IMR-90 (cell line): ENCODE measurements around the gene AXDND1. TPM values are rescaled to one million over a fixed set of nuclear protein-coding genes. Genes with fewer than 3 reads are reported as not detected.

Source experiments
- ATAC-seq: fragments of 200-7000 bp; cut with Tn5 transposase; 2 replicates; pipeline ENCODE4 v1.9.1; 2020; ENCODE audit warnings: low read depth, mild to moderate bottlenecking, moderate library complexity
- BruUV-seq: library from RNA; stranded (reverse); fragments of 400-500 nt; replicated peaks from 2 replicates; lab custom pipeline; 2021; lab: Mats Ljungman, UMichigan
- CTCF ChIA-PET: fragments of 300-600 bp; formaldehyde crosslinking; extraction: SDS; loops from one replicate; lab custom pipeline; 2021; ENCODE audit warnings: antibody characterized with exemption; lab: Yijun Ruan, JAX
- POLR2A ChIA-PET: fragments of 300-600 bp; sonication (Branson Sonifier 250); formaldehyde crosslinking; loops from one replicate; lab custom pipeline; 2022; ENCODE audit warnings: antibody characterized with exemption; ENCODE audit not compliant: unreplicated experiment; lab: Charles Lee
- DNase-seq: peaks from one replicate; pipeline ENCODE4 v3.0.0; 2013
- H2AFZ ChIP-seq: replicated peaks from 2 replicates; pipeline ENCODE3; 2013; ENCODE audit warnings: low read length, mild to moderate bottlenecking; ENCODE audit not compliant: poor library complexity
- H2AK5ac ChIP-seq: 2 replicates; pipeline ENCODE4 v1.6.1; 2013; ENCODE audit warnings: low read depth, low read length, inconsistent platforms
- H2AK9ac ChIP-seq: replicated peaks from 2 replicates; pipeline ENCODE3; 2013; ENCODE audit warnings: mild to moderate bottlenecking, low read depth, low read length, moderate library complexity; ENCODE audit not compliant: poor library complexity
- H2BK120ac ChIP-seq: 2 replicates; pipeline ENCODE4 v1.6.1; 2013; ENCODE audit warnings: low read depth, low read length, inconsistent platforms
- H2BK15ac ChIP-seq: 3 replicates; pipeline ENCODE4 v1.6.1; 2013; ENCODE audit warnings: low read depth, low read length, inconsistent platforms
- H2BK20ac ChIP-seq: 2 replicates; pipeline ENCODE4 v1.6.1; 2013; ENCODE audit warnings: low read depth, mild to moderate bottlenecking, inconsistent platforms, low read length, moderate library complexity
- H2BK5ac ChIP-seq: 2 replicates; pipeline ENCODE4 v1.6.1; 2013; ENCODE audit warnings: mild to moderate bottlenecking, low read depth, low read length, inconsistent platforms; ENCODE audit not compliant: poor library complexity, severe bottlenecking
- H3K14ac ChIP-seq: replicated peaks from 2 replicates; pipeline ENCODE4 v1.6.1; 2013; ENCODE audit warnings: low read depth, low read length, inconsistent platforms
- H3K18ac ChIP-seq: 2 replicates; pipeline ENCODE4 v1.6.1; 2013; ENCODE audit warnings: low read depth, low read length, control low read depth
- H3K23ac ChIP-seq: 2 replicates; pipeline ENCODE4 v1.6.1; 2013; ENCODE audit warnings: low read depth, low read length, inconsistent platforms
- H3K27ac ChIP-seq: 2 replicates; pipeline ENCODE4 v1.5.1; 2013; ENCODE audit warnings: mild to moderate bottlenecking, control low read depth, low read length; ENCODE audit not compliant: insufficient read depth
- H3K27me3 ChIP-seq: 2 replicates; pipeline ENCODE4 v1.6.1; 2013; ENCODE audit warnings: low read length; ENCODE audit not compliant: control insufficient read depth, insufficient read depth
- H3K36me3 ChIP-seq: 2 replicates; pipeline ENCODE4 v1.6.1; 2013; ENCODE audit warnings: low read length, mixed read lengths; ENCODE audit not compliant: control insufficient read depth, insufficient read depth
- H3K4ac ChIP-seq: 2 replicates; pipeline ENCODE4 v1.6.1; 2013; ENCODE audit warnings: low read depth, low read length, inconsistent platforms
- H3K4me1 ChIP-seq: 2 replicates; pipeline ENCODE4 v1.6.1; 2013; ENCODE audit warnings: low read length, mixed read lengths; ENCODE audit not compliant: control insufficient read depth, insufficient read depth
- H3K4me2 ChIP-seq: 2 replicates; pipeline ENCODE4 v1.6.1; 2013; ENCODE audit warnings: low read depth, mild to moderate bottlenecking, control low read depth, low read length, moderate library complexity
- H3K4me3 ChIP-seq: 2 replicates; pipeline ENCODE4 v1.5.1; 2013; ENCODE audit warnings: low read depth, mild to moderate bottlenecking, control low read depth, low read length, moderate library complexity; ENCODE audit not compliant: insufficient read depth
- H3K56ac ChIP-seq: 2 replicates; pipeline ENCODE4 v1.6.1; 2013; ENCODE audit warnings: low read length, inconsistent platforms; ENCODE audit not compliant: insufficient read depth; ENCODE audit errors: extremely low read depth
- H3K79me1 ChIP-seq, 2 experiments: 2 replicates each; pipeline ENCODE4 v1.6.1; 2013; ENCODE audit warnings: low read length in 2 of 2, inconsistent platforms in 1 of 2, low read depth in 1 of 2
- H3K9ac ChIP-seq: 2 replicates; pipeline ENCODE4 v1.6.1; 2013; ENCODE audit warnings: low read depth, low read length, control low read depth
- H3K9me1 ChIP-seq: 2 replicates; pipeline ENCODE4 v1.6.1; 2013; ENCODE audit warnings: low read length, inconsistent platforms; ENCODE audit not compliant: insufficient read depth
- H3K9me3 ChIP-seq: 2 replicates; pipeline ENCODE4 v1.6.1; 2013; ENCODE audit warnings: low read length; ENCODE audit not compliant: control insufficient read depth, insufficient read depth
- H4K20me1 ChIP-seq: 2 replicates; pipeline ENCODE4 v1.6.1; 2013; ENCODE audit warnings: low read length, inconsistent platforms; ENCODE audit not compliant: insufficient read depth
- H4K5ac ChIP-seq: 2 replicates; pipeline ENCODE4 v1.6.1; 2013; ENCODE audit warnings: mild to moderate bottlenecking, low read depth, low read length, control low read depth
- H4K8ac ChIP-seq, 2 experiments: 2 replicates each; pipeline ENCODE4 v1.6.1; 2013; ENCODE audit warnings: low read depth in 2 of 2, low read length in 2 of 2, control low read depth in 1 of 2, inconsistent platforms in 1 of 2
- H4K91ac ChIP-seq: 2 replicates; pipeline ENCODE4 v1.6.1; 2013; ENCODE audit warnings: low read depth, low read length, inconsistent platforms; ENCODE audit not compliant: insufficient read depth
- BHLHE40 ChIP-seq: fragments of 150-350 bp; IDR thresholded peaks from 2 replicates; pipeline ENCODE4 v1.6.1; 2016; ENCODE audit warnings: mild to moderate bottlenecking, low read depth, low read length
- CEBPB ChIP-seq: IDR thresholded peaks from 2 replicates; pipeline ENCODE4 v1.6.1; 2012; ENCODE audit warnings: low read depth, low read length, improper control_type of control experiment
- CHD1 ChIP-seq: IDR thresholded peaks from 2 replicates; pipeline ENCODE4 v1.6.1; 2012; ENCODE audit warnings: low read depth, low read length, improper control_type of control experiment
- FOS ChIP-seq: fragments of 150-350 bp; IDR thresholded peaks from 2 replicates; pipeline ENCODE4 v1.6.1; 2016; ENCODE audit warnings: low read depth, low read length
- MAFK ChIP-seq: IDR thresholded peaks from 2 replicates; pipeline ENCODE4 v1.6.1; 2012; ENCODE audit warnings: low read depth, low read length, improper control_type of control experiment
- MAZ ChIP-seq: IDR thresholded peaks from 2 replicates; pipeline ENCODE4 v1.6.1; 2012; ENCODE audit warnings: low read depth, mild to moderate bottlenecking, low read length, improper control_type of control experiment, moderate library complexity, borderline replicate concordance
- MXI1 ChIP-seq: IDR thresholded peaks from 2 replicates; pipeline ENCODE4 v1.6.1; 2012; ENCODE audit warnings: low read depth, mild to moderate bottlenecking, low read length, moderate library complexity, borderline replicate concordance
- NFE2L2 ChIP-seq: fragments of 150-350 bp; IDR thresholded peaks from 2 replicates; pipeline ENCODE4 v1.6.1; 2016; ENCODE audit warnings: low read depth, mild to moderate bottlenecking, low read length
- POLR2A ChIP-seq: IDR thresholded peaks from 2 replicates; pipeline ENCODE4 v1.6.1; 2012; ENCODE audit warnings: mild to moderate bottlenecking, low read depth, low read length
- RAD21 ChIP-seq: IDR thresholded peaks from 2 replicates; pipeline ENCODE4 v1.6.1; 2012; ENCODE audit warnings: low read length, improper control_type of control experiment
- RCOR1 ChIP-seq: IDR thresholded peaks from 2 replicates; pipeline ENCODE4 v1.6.1; 2012; ENCODE audit warnings: mild to moderate bottlenecking, low read length, improper control_type of control experiment; ENCODE audit not compliant: insufficient replicate concordance
- RFX5 ChIP-seq: IDR thresholded peaks from 2 replicates; pipeline ENCODE4 v1.8.0; 2012; ENCODE audit warnings: low read depth, mild to moderate bottlenecking, low read length, moderate library complexity
- SMC3 ChIP-seq: fragments of 150-350 bp; IDR thresholded peaks from 2 replicates; pipeline ENCODE4 v1.6.1; 2016; ENCODE audit warnings: low read depth, mild to moderate bottlenecking, antibody characterized with exemption, low read length, moderate library complexity
- WGBS, 2 experiments: methylation state at CpG; one replicate each; pipeline versions ENCODE4 v1.1.5 to v1.1.7; 2013; ENCODE audit warnings: missing lambda C conversion rate in 2 of 2; ENCODE audit not compliant: insufficient read length in 1 of 2; ENCODE audit errors: extremely low coverage in 2 of 2; 5-methylcytosine and 5-hydroxymethylcytosine counted together
- dilution Hi-C: fragments of 300-500 bp; cut with HindIII; formaldehyde crosslinking; loops from one replicate; pipeline ENCODE4 v1.14.3; 2018; ENCODE audit warnings: low sequenced_read_pairs; ENCODE audit not compliant: unreplicated experiment
- in situ Hi-C: fragments of 300-500 bp; cut with MboI; formaldehyde crosslinking; loops from 3 replicates; pipeline ENCODE4 v1.14.3; 2019; ENCODE audit warnings: low sequenced_read_pairs, inconsistent platforms, mixed read lengths
- intact Hi-C: fragments of 100-400 bp; cut with micrococcal nuclease; formaldehyde crosslinking; loops from 2 replicates; pipeline ENCODE4 v1.10.0; 2022
- polyA plus RNA-seq, 3 experiments: library from polyadenylated mRNA; depleted of rRNA; stranded (reverse); fragments of >200 nt; gene quantifications; 2 replicates each; pipeline ENCODE4 v1.2.3, GENCODE V29; 2012; ENCODE audit warnings: low replicate concordance in 1 of 3
- total RNA-seq: library from RNA; depleted of rRNA; stranded (reverse); fragments of >200 nt; gene quantifications from 2 replicates; pipeline ENCODE4 v1.2.3, GENCODE V29; 2012
- TF ChIP-seq, protein P1 (sequence below): fragments of 150-350 bp; IDR thresholded peaks from 2 replicates; pipeline ENCODE4 v1.6.1; 2017; ENCODE audit warnings: mild to moderate bottlenecking, antibody characterized with exemption, low read length, low read depth
- TF ChIP-seq, protein P2 (sequence below): conservative IDR thresholded peaks from 2 replicates; pipeline ENCODE4 v1.5.1; 2012; ENCODE audit warnings: mild to moderate bottlenecking, low read depth, low read length, improper control_type of control experiment
- TF ChIP-seq, protein P3 (sequence below): fragments of 150-350 bp; IDR thresholded peaks from 2 replicates; pipeline ENCODE4 v1.6.1; 2016; ENCODE audit warnings: low read depth, mild to moderate bottlenecking, low read length, moderate library complexity, borderline replicate concordance

Gene AXDND1
- total and polyA plus RNA-seq, 2 of the 4 experiments (the other 2 are of a cell fraction), result not detected

DNA sequence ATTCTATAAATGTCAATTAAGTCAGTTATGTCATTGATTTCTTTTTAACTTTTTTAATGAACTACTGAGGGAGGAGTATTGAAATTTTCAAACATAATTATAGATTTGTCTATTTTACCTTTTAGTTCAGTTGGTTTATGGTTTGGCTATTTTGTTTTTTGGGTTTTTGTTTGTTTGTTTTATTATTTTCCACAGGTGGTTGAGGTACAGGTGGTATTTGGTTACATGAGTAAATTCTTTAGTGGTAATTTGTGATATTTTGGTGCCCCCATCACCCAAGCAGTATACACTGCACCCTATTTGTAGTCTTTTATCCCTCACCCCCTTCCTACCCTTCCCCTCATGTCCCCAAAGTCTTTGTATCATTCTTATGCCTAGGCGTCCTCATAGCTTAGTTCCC, 235.3 kb downstream of the AXDND1 start:
- Histone ChIP-seq H3K56ac (no peak overlapping the region), H3K9me3 (no peaks in the 10 kb centered on the region), H2BK20ac (no peak overlapping the region), H4K5ac (no peak overlapping the region), H3K23ac (no peak overlapping the region), H3K4me3 (no peak overlapping the region), H3K4ac (no peak overlapping the region), H2BK5ac (no peak overlapping the region), H2BK120ac (no peak overlapping the region), H3K18ac (no peak overlapping the region), H3K4me1 (no peaks in the 10 kb centered on the region), H2AK5ac (no peak overlapping the region), H3K4me2 (no peak overlapping the region), H2AK9ac (no peak overlapping the region), H2BK15ac (no peak overlapping the region), H3K9ac (no peak overlapping the region), H2AFZ (no peak overlapping the region), H3K79me1 (no peaks in the 10 kb centered on the region), H3K14ac (no peak overlapping the region), H4K8ac (no peak overlapping the region), H4K20me1 (no peaks in the 10 kb centered on the region), H3K27ac (no peak overlapping the region), H4K91ac (no peak overlapping the region), H3K27me3 (no peaks in the 10 kb centered on the region), H3K9me1 (no peaks in the 10 kb centered on the region), H3K36me3 (no peaks in the 10 kb centered on the region)
- DNase-seq, result no peak
- dilution Hi-C loops, result no loop called here
- in situ Hi-C loops, result no loop called here
- POLR2A ChIA-PET, result no interaction called here
- 60% methylated on average over 1 of the region's 1 CpG; no CpG with 5 or more reads in 1 of the 2 experiments for WGBS, 2 experiments
- no peak for TF ChIP-seq CHD1
- TF ChIP-seq RFX5, result no peak
- no peak for TF ChIP-seq CEBPB
- TF ChIP-seq, protein P1, sequence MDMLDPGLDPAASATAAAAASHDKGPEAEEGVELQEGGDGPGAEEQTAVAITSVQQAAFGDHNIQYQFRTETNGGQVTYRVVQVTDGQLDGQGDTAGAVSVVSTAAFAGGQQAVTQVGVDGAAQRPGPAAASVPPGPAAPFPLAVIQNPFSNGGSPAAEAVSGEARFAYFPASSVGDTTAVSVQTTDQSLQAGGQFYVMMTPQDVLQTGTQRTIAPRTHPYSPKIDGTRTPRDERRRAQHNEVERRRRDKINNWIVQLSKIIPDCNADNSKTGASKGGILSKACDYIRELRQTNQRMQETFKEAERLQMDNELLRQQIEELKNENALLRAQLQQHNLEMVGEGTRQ, result no peak
- TF ChIP-seq, protein P2, sequence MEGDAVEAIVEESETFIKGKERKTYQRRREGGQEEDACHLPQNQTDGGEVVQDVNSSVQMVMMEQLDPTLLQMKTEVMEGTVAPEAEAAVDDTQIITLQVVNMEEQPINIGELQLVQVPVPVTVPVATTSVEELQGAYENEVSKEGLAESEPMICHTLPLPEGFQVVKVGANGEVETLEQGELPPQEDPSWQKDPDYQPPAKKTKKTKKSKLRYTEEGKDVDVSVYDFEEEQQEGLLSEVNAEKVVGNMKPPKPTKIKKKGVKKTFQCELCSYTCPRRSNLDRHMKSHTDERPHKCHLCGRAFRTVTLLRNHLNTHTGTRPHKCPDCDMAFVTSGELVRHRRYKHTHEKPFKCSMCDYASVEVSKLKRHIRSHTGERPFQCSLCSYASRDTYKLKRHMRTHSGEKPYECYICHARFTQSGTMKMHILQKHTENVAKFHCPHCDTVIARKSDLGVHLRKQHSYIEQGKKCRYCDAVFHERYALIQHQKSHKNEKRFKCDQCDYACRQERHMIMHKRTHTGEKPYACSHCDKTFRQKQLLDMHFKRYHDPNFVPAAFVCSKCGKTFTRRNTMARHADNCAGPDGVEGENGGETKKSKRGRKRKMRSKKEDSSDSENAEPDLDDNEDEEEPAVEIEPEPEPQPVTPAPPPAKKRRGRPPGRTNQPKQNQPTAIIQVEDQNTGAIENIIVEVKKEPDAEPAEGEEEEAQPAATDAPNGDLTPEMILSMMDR, result no peak
- TF ChIP-seq FOS, result no peak
- TF ChIP-seq MAFK, result no peak
- no peak for TF ChIP-seq MAZ
- TF ChIP-seq SMC3, result no peak
- TF ChIP-seq NFE2L2, result no peak
- TF ChIP-seq RCOR1, result no peak
- TF ChIP-seq, protein P3, sequence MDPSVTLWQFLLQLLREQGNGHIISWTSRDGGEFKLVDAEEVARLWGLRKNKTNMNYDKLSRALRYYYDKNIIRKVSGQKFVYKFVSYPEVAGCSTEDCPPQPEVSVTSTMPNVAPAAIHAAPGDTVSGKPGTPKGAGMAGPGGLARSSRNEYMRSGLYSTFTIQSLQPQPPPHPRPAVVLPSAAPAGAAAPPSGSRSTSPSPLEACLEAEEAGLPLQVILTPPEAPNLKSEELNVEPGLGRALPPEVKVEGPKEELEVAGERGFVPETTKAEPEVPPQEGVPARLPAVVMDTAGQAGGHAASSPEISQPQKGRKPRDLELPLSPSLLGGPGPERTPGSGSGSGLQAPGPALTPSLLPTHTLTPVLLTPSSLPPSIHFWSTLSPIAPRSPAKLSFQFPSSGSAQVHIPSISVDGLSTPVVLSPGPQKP, result no peak
- no peak for TF ChIP-seq POLR2A
- no peak for TF ChIP-seq BHLHE40
- TF ChIP-seq MXI1, result no peak
- no peak for TF ChIP-seq RAD21
- BruUV-seq, result no TSS peak
- no peak for ATAC-seq
- CTCF ChIA-PET, result no interaction called here
- intact Hi-C loops, result no loop called here
